ENCODE data around the gene KDM4B.
"Not testable (repeated sequence)": the region's sequence is repeated elsewhere in the genome, so short reads cannot be mapped to it uniquely, and the experiment has no call there.

The KDM4B gene

DNA sequence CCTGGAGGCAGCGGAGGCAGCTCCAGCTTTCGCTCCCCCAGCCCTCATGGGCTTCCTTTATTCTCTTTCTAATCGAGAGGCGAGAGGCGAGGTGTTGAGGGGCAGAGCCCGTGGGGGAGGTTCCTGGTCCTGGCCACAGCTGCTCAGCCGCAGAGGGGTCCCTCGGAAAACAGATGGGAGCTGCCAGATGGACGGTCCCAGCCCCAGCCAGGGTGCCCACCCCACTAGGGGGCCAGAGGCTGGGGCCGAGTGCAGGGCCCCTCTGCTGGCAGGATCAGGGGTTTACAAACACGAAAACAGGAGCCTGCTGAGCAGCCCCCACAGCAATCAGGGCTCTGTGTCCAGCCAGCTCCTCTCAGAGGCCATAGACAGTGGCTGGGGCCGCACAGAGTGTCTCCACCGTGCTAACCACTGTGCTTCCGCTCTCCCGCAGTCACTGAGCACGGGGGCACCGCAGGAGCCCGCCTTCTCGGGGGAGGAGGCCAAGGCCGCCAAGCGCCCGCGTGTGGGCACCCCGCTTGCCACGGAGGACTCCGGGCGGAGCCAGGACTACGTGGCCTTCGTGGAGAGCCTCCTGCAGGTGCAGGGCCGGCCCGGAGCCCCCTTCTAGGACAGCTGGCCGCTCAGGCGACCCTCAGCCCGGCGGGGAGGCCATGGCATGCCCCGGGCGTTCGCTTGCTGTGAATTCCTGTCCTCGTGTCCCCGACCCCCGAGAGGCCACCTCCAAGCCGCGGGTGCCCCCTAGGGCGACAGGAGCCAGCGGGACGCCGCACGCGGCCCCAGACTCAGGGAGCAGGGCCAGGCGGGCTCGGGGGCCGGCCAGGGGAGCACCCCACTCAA, 182.2 kb downstream of the KDM4B start:
- DNase-seq, result peak in 4 of 10 donors; percentile 4 to 74 (median 38)
- intact Hi-C loops (cut with DNase I), result no loop called here

DNA sequence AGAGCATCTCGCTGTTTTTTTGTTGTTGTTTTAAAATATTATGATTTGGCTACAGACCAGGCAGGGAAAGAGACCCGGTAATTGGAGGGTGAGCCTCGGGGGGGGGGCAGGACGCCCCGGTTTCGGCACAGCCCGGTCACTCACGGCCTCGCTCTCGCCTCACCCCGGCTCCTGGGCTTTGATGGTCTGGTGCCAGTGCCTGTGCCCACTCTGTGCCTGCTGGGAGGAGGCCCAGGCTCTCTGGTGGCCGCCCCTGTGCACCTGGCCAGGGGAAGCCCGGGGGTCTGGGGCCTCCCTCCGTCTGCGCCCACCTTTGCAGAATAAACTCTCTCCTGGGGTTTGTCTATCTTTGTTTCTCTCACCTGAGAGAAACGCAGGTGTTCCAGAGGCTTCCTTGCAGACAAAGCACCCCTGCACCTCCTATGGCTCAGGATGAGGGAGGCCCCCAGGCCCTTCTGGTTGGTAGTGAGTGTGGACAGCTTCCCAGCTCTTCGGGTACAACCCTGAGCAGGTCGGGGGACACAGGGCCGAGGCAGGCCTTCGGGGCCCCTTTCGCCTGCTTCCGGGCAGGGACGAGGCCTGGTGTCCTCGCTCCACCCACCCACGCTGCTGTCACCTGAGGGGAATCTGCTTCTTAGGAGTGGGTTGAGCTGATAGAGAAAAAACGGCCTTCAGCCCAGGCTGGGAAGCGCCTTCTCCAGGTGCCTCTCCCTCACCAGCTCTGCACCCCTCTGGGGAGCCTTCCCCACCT, 183.3 kb downstream of the KDM4B start:
- DNase-seq, result peak in 3 of 10 donors; percentile 3 to 74 (median 59)
- intact Hi-C loops (cut with DNase I), result no loop called here

DNA sequence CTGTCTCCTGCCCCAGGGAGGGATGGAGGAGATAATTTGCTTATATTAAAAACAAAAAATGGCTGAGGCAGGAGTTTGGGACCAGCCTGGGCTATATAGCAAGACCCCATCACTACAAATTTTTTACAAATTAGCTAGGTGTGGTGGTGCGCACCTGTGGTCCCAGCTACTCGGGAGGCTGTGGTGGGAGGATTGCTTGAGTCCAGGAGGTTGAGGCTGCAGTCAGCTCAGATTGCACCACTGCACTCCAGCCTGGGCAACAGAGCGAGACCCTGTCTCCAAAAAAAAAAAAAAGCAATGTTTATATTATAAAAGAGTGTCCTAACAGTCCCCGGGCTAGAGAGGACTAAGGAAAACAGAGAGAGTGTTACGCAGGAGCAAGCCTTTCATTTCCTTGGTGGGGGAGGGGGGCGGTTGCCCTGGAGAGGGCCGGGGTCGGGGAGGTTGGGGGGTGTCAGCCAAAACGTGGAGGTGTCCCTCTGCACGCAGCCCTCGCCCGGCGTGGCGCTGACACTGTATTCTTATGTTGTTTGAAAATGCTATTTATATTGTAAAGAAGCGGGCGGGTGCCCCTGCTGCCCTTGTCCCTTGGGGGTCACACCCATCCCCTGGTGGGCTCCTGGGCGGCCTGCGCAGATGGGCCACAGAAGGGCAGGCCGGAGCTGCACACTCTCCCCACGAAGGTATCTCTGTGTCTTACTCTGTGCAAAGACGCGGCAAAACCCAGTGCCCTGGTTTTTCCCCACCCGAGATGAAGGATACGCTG, 184.0 kb downstream of the KDM4B start:
- intact Hi-C loops (cut with DNase I), result no loop called here
- peak in 2 of 10 donors; percentile 65 to 76 for DNase-seq

DNA sequence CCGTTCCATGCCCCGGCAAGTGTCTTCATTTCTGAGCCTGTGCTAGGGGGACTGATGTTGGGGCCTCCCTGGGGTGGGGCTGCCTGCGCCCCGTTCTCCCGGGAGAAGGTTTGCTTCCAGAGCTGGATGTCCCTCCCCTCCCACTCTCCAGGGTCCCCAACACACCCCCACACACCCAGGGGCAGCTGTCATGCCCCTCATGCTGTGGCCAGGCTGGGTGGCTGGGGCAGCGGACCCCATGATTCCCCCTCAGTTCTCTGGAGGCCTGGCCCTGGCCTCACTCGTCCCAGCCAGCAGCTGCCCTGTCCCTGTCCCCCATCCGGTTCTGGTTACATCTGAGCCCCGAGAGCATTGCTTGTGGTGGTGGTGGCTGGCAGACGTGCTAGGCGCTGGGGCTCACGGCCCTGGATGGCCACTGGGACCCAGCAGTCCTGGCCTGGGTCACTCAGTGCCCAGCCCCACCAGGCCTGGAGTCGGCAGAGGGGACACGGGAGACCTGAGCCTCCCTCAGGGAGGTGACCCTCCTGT, 184.8 kb downstream of the KDM4B start:
- intact Hi-C loops (cut with DNase I), result no loop called here
- peak in 1 of 10 donors; percentile 65 for DNase-seq

DNA sequence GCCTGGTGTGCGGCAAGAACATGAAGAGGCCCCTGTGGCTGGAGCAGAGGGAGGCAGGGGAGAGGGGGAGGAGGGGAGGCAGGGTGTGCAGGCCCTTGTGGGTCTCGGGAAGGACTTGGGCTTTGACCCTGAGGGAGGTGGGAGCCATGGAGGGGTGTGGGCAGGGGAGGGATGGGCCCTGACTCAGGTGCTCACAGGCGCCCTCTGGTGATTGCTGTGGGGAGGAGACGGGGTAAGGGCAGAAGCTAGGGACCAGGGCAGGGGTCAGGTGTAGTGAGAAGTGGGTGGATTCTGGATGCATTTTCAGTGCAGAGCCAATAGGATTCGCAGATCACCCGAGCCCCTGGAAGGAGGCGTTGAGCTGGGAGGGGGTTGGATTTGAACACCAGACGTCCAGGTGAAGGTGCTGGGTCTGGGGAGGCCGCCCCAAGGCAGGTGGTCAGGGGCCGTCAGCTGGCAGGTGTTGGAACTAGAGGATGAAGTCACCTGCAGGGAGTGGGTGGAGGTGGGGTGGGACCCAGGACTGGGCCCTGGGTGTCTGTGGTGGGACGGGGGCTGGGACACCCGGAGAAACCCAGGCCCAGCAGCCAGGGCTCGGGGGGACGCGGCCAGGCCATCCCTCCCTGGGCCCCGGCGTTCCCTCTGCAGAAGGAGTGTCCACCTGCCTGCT, 185.4 kb downstream of the KDM4B start:
- peak in 2 of 10 donors; percentile 66 to 83 for DNase-seq
- intact Hi-C loops (cut with DNase I), result no loop called here

DNA sequence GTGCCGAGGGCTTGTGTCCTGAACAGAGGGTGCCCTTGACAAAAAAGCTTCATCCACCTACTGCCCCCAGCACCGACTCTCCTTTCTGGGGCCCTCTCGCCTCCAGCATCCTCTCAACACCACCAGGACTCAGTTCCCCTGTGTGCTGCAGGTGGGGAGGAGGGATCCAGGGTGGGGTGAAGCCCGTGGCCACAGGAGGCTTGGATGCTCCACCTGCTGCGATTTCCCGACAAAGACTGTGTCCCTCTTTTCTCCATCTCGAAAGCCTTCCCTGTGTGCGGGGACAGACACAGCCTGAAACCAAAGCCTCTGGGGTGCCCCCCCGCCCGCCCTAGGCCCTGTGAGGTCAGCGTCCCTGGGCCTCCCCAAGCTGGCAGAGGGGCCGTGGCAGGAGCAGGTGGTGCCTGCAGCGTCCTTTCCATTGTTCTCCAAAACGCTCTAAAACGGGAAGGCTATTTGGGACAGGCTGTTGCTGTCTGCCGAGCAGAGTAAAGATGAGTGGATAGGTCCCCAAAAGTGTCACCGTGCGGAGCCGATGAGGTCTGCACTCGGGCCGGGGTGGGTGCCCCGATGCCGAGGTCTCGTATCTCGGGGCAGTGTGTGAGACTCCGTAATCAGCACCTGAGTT, 186.0 kb downstream of the KDM4B start:
- intact Hi-C loops (cut with DNase I), result no loop called here
- DNase-seq, result peak in 2 of 10 donors; percentile 68 to 72

DNA sequence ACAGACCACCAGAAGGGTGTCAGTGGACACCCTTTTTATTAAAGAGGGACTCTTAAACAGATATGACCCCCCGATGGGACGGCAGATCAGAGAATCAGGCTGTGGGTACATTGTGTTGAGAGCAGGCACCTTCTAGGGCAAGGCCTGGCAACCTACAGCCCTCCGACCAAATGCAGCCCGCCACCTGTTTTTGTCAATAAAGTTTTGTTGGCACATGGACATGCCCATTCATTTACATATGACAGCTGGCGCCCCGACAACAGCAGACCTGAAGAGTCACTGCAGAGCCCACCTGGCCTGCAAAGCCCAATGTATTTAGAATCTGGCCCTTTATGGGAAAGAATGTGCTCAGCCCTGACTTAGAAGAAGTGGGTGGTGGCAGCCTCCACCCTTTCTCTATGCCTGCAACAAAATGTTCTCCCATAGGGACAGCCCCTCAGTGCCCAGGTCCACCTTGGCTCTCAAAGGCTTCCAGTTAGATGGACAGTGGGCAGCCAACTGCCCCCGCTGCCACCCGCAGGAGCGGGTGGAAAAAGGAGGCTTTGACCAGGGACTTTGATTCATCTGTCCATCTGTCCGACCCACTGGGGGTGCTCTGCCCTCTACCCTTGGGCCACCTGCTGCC, 186.8 kb downstream of the KDM4B start:
- peak in 2 of 10 donors; percentile 65 to 66 for DNase-seq
- intact Hi-C loops (cut with DNase I), result no loop called here

DNA sequence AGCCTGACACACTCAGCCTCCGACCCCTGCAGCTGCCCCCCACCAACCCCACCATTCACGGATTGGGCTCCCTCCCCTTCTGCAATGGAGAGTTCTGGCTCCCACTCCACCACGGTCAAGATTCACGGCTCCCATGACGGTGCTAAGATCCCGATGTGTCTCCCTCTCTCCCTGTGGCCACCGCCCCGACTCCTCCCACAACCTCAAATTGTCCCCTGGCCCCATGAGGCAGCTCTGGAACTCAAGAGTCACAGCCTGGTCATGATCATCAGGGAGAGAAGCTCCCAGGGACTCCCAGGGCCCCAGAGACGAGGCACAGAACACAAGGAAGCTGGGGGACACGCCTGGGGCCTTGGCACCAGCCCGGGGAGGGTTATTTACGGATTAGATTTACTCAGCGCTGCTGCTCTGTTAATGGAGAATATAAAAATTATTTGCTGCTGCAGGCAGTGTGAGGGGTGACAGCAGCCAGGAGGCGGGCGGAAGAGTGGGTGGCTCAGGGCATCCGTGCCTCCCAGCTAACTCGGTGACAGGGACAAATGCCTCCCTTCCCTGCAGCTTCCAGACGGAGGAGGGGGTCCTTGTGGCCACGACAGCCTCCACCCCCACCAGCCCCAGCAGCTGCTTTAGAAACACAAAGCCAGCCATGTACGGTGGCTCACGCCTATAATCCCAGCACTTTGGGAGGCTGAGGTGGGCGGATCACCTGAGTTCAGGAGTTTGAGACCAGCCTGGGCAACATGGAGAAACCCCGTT, 187.5 kb downstream of the KDM4B start:
- peak in 2 of 10 donors; percentile 70 to 75 for DNase-seq

DNA sequence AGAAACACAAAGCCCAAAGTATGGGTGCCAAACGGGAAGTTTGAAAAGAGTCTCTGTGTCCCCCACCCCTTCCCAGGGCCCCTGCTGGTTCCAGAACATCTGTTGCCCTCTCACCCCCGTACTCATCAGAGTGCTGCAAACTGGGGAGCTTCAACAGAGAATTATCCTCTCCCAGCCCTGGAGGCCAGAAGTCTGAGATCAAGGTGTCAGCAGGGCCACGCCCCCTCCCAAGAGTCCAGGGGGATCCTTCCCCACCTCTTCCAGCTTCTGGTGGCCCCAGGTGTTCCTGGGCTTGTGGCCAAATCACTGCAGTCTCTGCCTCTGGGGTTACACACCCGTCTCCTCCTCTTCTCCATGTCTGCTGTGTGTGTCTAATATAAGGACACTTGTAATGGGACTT, 188.3 kb downstream of the KDM4B start:
- DNase-seq, result peak in 1 of 10 donors; percentile 52
- intact Hi-C loops (cut with DNase I), result no loop called here

More for the DNA sequence above, 187.5 kb downstream of the KDM4B start:
- intact Hi-C loops (cut with DNase I), result no loop called here

DNA sequence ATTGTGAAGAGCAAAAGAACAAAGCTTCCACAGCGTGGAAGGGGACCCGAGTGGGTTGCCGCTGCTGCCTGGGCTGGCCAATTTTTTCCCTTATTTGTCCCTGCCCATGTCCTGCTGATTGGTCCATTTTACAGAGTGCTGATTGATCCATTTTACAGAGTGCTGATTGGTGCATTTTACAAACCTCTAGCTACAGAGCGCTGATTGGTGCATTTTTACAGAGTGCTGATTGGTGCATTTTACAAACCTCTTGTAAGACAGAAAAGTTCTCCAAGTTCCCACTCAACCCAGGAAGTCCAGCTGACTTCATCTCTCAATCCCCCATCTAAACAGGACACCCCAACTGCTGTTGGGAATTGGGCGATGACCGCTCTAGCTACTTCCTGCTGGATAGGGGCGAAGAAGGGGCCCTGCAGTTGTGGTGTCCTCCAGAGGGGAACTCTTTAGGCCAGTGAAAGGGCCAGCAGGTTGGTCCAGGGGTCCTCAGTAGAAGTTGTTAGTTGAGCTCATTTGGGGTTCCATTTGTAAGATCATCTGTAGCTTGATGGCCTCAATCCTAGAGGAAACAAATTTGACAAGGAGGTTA, 189.7 kb downstream of the KDM4B start:
- intact Hi-C loops (cut with DNase I), result not testable (repeated sequence)

DNA sequence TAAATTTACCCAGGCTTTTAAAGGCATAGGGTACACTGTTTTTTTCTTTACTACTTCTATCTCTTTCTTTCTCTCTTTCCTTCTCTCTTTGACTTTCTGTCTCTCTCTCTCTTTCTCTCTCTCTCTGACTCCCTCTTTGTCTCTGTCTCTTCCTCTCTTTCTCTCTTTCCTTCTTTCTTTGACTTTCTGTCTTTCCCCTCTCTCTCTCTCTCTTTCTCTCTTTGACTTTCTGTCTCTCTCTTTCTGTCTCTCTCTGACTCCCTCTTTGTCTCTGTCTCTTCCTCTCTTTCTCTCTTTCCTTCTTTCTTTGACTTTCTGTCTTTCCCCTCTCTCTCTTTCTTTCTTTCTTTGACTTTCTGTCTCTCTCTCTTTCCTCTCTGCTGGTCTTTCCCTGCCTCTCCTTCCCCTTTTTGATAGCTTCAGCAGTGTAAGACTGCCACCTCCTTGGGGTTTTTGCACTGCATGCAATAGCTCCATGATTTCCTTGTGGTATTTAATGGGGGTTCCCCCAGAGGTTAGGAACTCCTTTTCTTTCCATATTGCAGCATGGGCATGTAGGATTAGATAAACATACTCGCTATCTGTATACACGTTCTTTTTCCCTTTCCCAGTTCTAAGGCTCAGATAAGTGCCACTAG, 191.4 kb downstream of the KDM4B start:
- DNase-seq; intact Hi-C loops (cut with DNase I): not testable (repeated sequence)

More for the DNA sequence above, 189.7 kb downstream of the KDM4B start:
- peak in 1 of 10 donors; percentile 18 for DNase-seq

DNA sequence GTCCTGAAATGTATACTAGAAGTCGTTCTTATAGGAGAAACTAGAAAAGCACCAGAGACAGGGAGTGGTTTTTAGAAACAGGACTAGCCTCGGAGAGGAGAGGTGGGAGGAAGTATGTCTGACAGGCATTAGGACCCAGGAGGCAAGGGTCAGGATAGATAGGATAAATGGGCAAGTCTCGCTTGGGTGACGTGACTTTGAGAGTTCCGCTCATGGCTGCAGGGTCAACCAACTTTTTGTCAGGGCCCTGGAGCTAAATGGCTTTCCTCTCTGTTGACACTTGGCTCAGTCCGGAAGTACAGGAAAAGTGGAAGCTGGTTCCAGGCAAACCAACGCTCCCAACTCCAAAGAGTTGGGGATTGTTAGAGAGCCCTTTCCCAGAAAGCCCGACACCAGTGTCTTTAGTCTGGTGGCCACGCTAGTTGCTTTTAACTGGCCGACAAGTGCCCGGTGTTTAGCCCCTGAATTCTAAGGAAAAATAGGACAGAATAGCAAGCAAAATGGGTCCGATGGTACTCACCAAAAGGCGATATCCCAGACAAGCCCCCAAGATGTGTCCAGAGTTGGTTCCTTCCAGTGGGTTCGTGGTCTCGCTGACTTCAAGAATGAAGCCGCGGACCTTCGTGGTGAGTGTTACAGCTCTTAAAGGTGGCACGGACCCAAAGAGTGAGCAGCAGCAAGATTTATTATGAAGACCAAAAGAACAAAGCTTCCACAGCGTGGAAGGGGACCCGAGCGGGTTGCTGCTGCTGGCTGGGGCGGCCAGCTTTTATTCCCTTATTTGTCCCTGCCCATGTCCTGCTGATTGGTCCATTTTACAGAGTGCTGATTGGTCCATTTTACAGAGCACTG, 196.2 kb downstream of the KDM4B start:
- DNase-seq, result peak in 1 of 10 donors; percentile 61
- intact Hi-C loops (cut with DNase I), result not testable (repeated sequence)

DNA sequence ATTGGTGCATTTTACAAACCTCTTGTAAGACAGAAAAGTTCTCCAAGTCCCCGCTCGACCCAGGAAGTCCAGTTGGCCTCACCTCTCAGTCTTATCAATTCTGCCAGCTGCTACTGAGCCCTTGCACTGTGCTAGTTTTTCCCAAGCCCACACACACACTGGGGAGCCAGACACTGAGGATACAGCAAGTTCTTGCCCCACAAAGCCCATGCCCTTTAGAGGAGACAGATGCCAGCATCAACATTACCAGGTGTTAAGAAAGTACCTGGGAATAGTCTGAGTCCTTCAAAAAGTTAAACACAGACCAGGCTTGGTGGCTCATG, 196.7 kb downstream of the KDM4B start:
- DNase-seq, result no peak
- intact Hi-C loops (cut with DNase I), result no loop called here

DNA sequence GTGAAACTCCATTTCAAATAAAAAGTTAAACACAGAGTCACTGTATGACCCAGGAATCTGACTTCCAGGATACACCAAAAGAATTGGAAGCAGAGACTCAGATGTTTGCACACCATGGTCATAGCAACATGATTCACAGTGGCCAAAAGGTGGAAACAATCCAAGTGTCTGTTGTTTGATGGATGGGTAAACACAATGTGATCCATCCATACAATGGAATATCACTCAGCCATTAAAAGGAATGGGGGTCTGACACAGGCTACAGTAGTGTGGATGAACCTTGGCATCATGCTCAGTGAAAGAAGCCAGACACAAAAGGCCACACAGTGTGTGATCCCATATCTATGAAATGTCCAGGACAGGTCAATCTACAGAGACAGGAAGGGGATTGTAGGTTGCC, 197.3 kb downstream of the KDM4B start:
- no peak for DNase-seq
- intact Hi-C loops (cut with DNase I), result no loop called here

DNA sequence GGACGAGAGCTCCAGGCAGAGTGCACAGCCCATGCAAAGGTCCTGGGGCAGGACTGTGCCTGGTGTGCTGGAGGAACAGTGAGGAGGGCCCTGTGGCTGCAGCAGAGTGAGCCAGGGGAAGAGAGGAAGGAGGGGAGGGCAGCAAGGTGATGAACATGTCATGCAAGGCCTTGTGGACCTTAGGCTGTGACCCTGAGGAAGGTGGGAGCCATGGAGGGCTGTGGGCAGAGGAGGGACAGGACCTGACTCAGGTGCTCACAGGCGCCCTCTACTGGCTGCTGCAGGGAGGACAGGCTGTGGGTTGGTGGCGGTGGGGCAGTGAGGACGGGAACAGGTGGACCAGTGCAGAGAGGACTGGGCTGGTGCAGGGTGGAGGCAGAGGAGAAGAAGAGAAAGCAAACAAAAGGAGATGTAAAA, 201.4 kb downstream of the KDM4B start:
- intact Hi-C loops (cut with DNase I), result no loop called here

DNA sequence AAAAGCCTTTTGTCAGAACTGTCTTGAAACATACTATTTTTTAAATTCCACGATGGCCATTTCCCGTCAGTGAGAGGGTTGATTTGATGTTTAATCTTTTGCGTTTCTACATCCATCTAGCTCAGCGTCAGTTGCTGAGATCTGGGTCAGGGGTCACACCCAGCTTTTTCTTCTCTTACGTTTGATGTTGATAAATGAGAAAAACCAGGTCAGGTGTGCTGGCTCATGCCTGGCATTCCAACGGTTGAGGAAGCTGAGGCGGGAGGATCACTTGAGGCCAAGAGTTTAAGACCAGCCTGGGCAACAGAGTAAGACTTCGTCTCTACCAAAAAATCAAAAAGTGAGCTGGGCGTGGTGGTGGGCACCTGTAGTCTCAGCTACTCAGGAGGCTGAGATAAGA, 202.8 kb downstream of the KDM4B start:
- DNase-seq, result peak in 1 of 10 donors; percentile 70
- intact Hi-C loops (cut with DNase I), result no loop called here

More for the DNA sequence above, 201.4 kb downstream of the KDM4B start:
- peak in 2 of 10 donors; percentile 34 to 74 for DNase-seq

All from posterior cingulate gyrus (tissue), 11 donors.